Mesendoderm (in vitro differentiated cells): Measurements from ENCODE around the gene STAT3.

Source experiments
- DNase-seq: peaks from one replicate; pipeline ENCODE4 v3.0.0; 2013
- H2AK5ac ChIP-seq: 2 replicates; pipeline ENCODE4 v1.6.1; 2013; ENCODE audit warnings: low read length, inconsistent platforms
- H2BK120ac ChIP-seq: 2 replicates; pipeline ENCODE4 v1.6.1; 2013; ENCODE audit warnings: low read depth, mild to moderate bottlenecking, low read length, moderate library complexity, mixed read lengths
- H2BK15ac ChIP-seq: replicated peaks from 2 replicates; pipeline ENCODE4 v1.6.1; 2013; ENCODE audit warnings: low read depth, mild to moderate bottlenecking, moderate library complexity
- H2BK5ac ChIP-seq: 2 replicates; pipeline ENCODE4 v1.6.1; 2013; ENCODE audit warnings: low read length, inconsistent platforms
- H3K18ac ChIP-seq: 2 replicates; pipeline ENCODE4 v1.6.1; 2013; ENCODE audit warnings: mild to moderate bottlenecking, low read length, mixed read lengths
- H3K23ac ChIP-seq: one replicate; pipeline ENCODE4 v1.6.1; 2013; ENCODE audit warnings: low read length
- H3K27ac ChIP-seq: 2 replicates; pipeline ENCODE4 v1.5.1; 2013; ENCODE audit warnings: low read depth, mild to moderate bottlenecking, inconsistent platforms, low read length, moderate library complexity
- H3K27me3 ChIP-seq: 2 replicates; pipeline ENCODE4 v1.6.1; 2013; ENCODE audit warnings: low read length, control low read depth, mild to moderate bottlenecking, inconsistent platforms; ENCODE audit not compliant: insufficient read depth, poor library complexity
- H3K36me3 ChIP-seq: 2 replicates; pipeline ENCODE4 v1.6.1; 2013; ENCODE audit warnings: low read length, inconsistent platforms; ENCODE audit not compliant: control insufficient read depth, insufficient read depth
- H3K4ac ChIP-seq: one replicate; pipeline ENCODE4 v1.6.1; 2013; ENCODE audit warnings: low read depth, mild to moderate bottlenecking, low read length, moderate library complexity
- H3K4me1 ChIP-seq: 2 replicates; pipeline ENCODE4 v1.6.1; 2013; ENCODE audit warnings: low read depth, low read length, inconsistent platforms; ENCODE audit not compliant: control insufficient read depth
- H3K4me2 ChIP-seq: 2 replicates; pipeline ENCODE4 v1.6.1; 2013; ENCODE audit warnings: low read length
- H3K4me3 ChIP-seq: 2 replicates; pipeline ENCODE4 v1.5.1; 2013; ENCODE audit warnings: mild to moderate bottlenecking, low read length
- H3K56ac ChIP-seq: one replicate; pipeline ENCODE4 v1.6.1; 2013; ENCODE audit warnings: low read length
- H3K79me1 ChIP-seq: 2 replicates; pipeline ENCODE4 v1.6.1; 2013; ENCODE audit warnings: low read length, inconsistent platforms
- H3K79me2 ChIP-seq: 2 replicates; pipeline ENCODE4 v1.6.1; 2013; ENCODE audit warnings: mild to moderate bottlenecking, low read length; ENCODE audit not compliant: control insufficient read depth, insufficient read depth
- H3K9ac ChIP-seq: 2 replicates; pipeline ENCODE4 v1.6.1; 2013; ENCODE audit warnings: low read length, inconsistent platforms
- H4K5ac ChIP-seq: one replicate; pipeline ENCODE4 v1.6.1; 2013; ENCODE audit warnings: low read length
- H4K8ac ChIP-seq: one replicate; pipeline ENCODE4 v1.6.1; 2013; ENCODE audit warnings: low read depth, mild to moderate bottlenecking, control low read depth, low read length, moderate library complexity
- WGBS: extraction: QIAGEN DNeasy Blood & Tissue Kit; methylation state at CpG from one replicate; pipeline ENCODE4 v1.1.7; 2013; ENCODE audit warnings: low lambda C conversion rate, missing lambda C conversion rate; ENCODE audit not compliant: insufficient coverage; ENCODE audit errors: extremely low coverage; 5-methylcytosine and 5-hydroxymethylcytosine counted together

STAT3 gene

GRCh38 chr17:42342242-42343008 lies 45.8 kb downstream of the STAT3 start:
- no peak overlapping the region for H4K5ac ChIP-seq
- no CpG with 5 or more reads among the region's 9 CpGs for whole genome bisulfite sequencing
- no peak overlapping the region for H3K27ac ChIP-seq

DNA sequence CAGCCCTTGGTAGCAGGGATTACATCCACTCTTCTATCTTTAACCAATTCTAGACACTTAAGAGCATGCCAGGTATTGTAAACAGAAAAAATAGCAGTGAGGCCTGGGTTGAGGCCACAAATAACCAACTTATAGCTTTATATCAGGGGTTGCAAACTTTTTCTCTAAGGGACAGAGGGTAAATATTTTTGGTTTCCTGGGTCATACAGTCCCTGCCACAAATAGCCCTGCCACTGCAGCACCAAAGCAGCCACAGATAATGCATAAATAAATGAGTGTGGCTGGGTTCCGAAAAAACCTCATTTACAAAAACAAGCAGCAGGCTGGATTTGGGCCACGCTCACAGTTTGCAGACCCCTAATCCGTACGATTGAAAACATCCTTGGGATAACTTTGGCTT lies 46.7 kb downstream of the STAT3 start:
- no peak overlapping the region for H3K4ac ChIP-seq
- no peak overlapping the region for H3K27ac ChIP-seq
- H3K79me2 ChIP-seq = no peaks in the 10 kb centered on the region
- H3K4me1 ChIP-seq = no peaks in the 10 kb centered on the region
- H3K9ac ChIP-seq = no peak overlapping the region
- H2AK5ac ChIP-seq = no peak overlapping the region
- H2BK5ac ChIP-seq = no peak overlapping the region
- H3K56ac ChIP-seq = no peak overlapping the region
- H4K5ac ChIP-seq = no peak overlapping the region
- DNase-seq = no peak
- no peak overlapping the region for H3K23ac ChIP-seq
- no peak overlapping the region for H3K4me3 ChIP-seq
- H3K18ac ChIP-seq = no peak overlapping the region
- no peak overlapping the region for H3K4me2 ChIP-seq
- H4K8ac ChIP-seq = no peak overlapping the region
- peaks cover 2% of the 10 kb centered on the region for H3K36me3 ChIP-seq
- WGBS = no CpG with 5 or more reads among the region's 4 CpGs
- H2BK15ac ChIP-seq = no peak overlapping the region
- H3K79me1 ChIP-seq = no peaks in the 10 kb centered on the region
- no peak overlapping the region for H2BK120ac ChIP-seq
- no peaks in the 10 kb centered on the region for H3K27me3 ChIP-seq

More at GRCh38 chr17:42342242-42343008, 45.8 kb downstream of the STAT3 start:
- no peaks in the 10 kb centered on the region for H3K27me3 ChIP-seq
- no peak overlapping the region for H2AK5ac ChIP-seq
- H2BK5ac ChIP-seq = no peak overlapping the region
- peaks cover 2% of the 10 kb centered on the region for H3K36me3 ChIP-seq
- H3K56ac ChIP-seq = no peak overlapping the region
- no peak overlapping the region for H3K23ac ChIP-seq
- H3K9ac ChIP-seq = no peak overlapping the region
- no peak overlapping the region for H3K18ac ChIP-seq
- H4K8ac ChIP-seq = no peak overlapping the region
- H2BK15ac ChIP-seq = no peak overlapping the region
- no peak overlapping the region for H3K4me2 ChIP-seq
- DNase-seq = no peak
- H2BK120ac ChIP-seq = no peak overlapping the region
- H3K4me1 ChIP-seq = no peaks in the 10 kb centered on the region
- H3K4me3 ChIP-seq = no peak overlapping the region
- H3K79me1 ChIP-seq = no peaks in the 10 kb centered on the region
- no peaks in the 10 kb centered on the region for H3K79me2 ChIP-seq
- no peak overlapping the region for H3K4ac ChIP-seq

DNA sequence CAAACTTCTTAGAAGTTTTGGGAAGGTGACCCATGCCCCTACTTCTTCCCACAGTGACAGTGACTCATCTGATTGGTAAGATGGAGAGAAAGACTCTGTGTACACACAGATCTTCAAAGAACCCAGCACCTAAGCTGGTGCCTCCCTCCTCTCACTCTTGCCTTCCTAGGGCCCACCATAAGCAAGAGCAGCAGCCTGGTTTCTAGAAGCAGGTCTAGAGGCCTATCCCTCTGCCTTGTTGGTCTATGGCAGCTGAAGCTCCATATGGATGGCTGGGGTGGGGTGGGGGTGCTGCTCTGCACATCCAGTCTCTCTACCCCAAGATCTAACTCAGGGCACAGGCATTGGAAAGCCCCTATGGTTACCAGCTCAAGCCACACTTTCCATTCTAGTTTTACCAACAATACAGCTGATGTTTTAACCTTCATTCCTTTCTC lies 47.5 kb downstream of the STAT3 start:
- Histone ChIP-seq H3K27me3 (no peaks in the 10 kb centered on the region), H3K79me1 (no peaks in the 10 kb centered on the region), H3K4ac (no peak overlapping the region), H3K9ac (no peak overlapping the region), H3K27ac (no peak overlapping the region), H3K79me2 (no peaks in the 10 kb centered on the region), H3K18ac (no peak overlapping the region), H3K23ac (no peak overlapping the region), H4K5ac (no peak overlapping the region), H2AK5ac (no peak overlapping the region), H3K36me3 (peaks cover 2% of the 10 kb centered on the region), H2BK15ac (no peak overlapping the region), H2BK5ac (no peak overlapping the region), H3K4me2 (no peak overlapping the region), H3K4me1 (no peaks in the 10 kb centered on the region), H4K8ac (no peak overlapping the region), H2BK120ac (no peak overlapping the region), H3K4me3 (no peak overlapping the region), H3K56ac (no peak overlapping the region)
- DNase-seq = no peak

DNA sequence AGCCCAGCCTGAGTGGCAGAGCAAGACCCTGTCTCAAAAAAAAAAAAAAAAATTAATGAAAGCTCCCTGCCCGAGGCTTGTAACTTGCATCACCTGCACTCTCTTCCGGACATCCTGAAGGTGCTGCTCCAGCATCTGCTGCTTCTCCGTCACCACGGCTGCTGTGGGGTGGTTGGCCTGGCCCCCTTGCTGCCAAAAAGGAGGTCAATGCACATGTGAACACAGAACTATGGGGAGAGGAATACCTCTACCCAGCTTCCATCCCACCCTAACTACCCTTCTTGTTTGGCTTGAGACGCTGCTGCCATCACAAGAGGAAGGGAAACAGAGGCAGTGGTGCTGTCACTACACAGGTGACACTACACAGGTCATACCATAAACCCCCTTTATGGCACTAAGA lies 49.0 kb downstream of the STAT3 start:
- no peak overlapping the region for H2AK5ac ChIP-seq
- no peak overlapping the region for H4K5ac ChIP-seq
- H3K27ac ChIP-seq = no peak overlapping the region
- H3K18ac ChIP-seq = no peak overlapping the region
- no peaks in the 10 kb centered on the region for H3K27me3 ChIP-seq
- H3K4me3 ChIP-seq = no peak overlapping the region
- H3K79me2 ChIP-seq = no peaks in the 10 kb centered on the region
- H3K56ac ChIP-seq = no peak overlapping the region
- H3K4ac ChIP-seq = no peak overlapping the region
- H3K23ac ChIP-seq = no peak overlapping the region
- H2BK120ac ChIP-seq = no peak overlapping the region
- DNase-seq = no peak
- no CpG with 5 or more reads among the region's 5 CpGs for WGBS
- H3K9ac ChIP-seq = no peak overlapping the region
- no peak overlapping the region for H2BK15ac ChIP-seq
- no peak overlapping the region for H2BK5ac ChIP-seq
- no peaks in the 10 kb centered on the region for H3K4me1 ChIP-seq
- H3K4me2 ChIP-seq = no peak overlapping the region
- peaks cover 2% of the 10 kb centered on the region for H3K36me3 ChIP-seq
- no peaks in the 10 kb centered on the region for H3K79me1 ChIP-seq
- H4K8ac ChIP-seq = no peak overlapping the region

DNA sequence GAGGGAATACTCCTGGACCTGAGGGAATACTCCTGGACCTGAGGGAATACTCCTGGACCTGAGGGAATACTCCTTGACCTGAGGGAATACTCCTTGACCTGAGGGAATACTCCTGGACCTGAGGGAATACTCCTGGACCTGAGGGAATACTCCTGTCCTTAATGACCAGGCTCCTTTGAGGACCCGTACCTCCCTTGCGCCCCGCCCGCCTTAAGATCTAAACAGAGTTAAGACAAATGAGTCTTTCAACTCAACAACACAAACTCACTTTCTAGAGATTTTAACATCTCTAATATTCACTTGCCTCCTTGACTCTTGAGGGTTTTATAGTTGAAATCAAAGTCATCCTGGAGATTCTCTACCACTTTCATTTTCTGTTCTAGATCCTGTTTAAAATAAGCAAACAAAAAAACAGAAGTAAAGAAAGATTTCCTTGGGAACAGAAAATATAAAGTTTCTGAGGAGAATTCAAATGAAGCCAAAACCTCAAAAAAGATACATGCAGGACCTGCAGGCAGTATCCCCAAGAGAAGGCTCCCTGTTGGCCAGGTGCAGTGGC lies 49.7 kb downstream of the STAT3 start:
- Histone ChIP-seq H3K56ac (no peak overlapping the region), H3K18ac (no peak overlapping the region), H3K9ac (no peak overlapping the region), H3K27ac (no peak overlapping the region), H3K27me3 (no peaks in the 10 kb centered on the region), H2AK5ac (no peak overlapping the region), H3K4me3 (no peak overlapping the region), H3K4me1 (no peaks in the 10 kb centered on the region), H3K4ac (no peak overlapping the region), H3K79me2 (no peaks in the 10 kb centered on the region), H2BK15ac (no peak overlapping the region), H3K23ac (no peak overlapping the region), H3K4me2 (no peak overlapping the region), H4K5ac (no peak overlapping the region), H2BK5ac (no peak overlapping the region), H3K79me1 (no peaks in the 10 kb centered on the region), H4K8ac (no peak overlapping the region), H2BK120ac (no peak overlapping the region), H3K36me3 (peaks cover 4% of the 10 kb centered on the region)
- DNase-seq = no peak
- no CpG with 5 or more reads among the region's 4 CpGs for WGBS

GRCh38 chr17:42337442-42337841 lies 50.8 kb downstream of the STAT3 start:
- H3K79me2 ChIP-seq = no peaks in the 10 kb centered on the region

More at GRCh38 chr17:42337442-42337841, 50.8 kb downstream of the STAT3 start:
- H3K4me2 ChIP-seq = no peak overlapping the region
- no peak overlapping the region for H2BK15ac ChIP-seq
- no peak overlapping the region for H2AK5ac ChIP-seq
- H3K23ac ChIP-seq = no peak overlapping the region
- H3K79me1 ChIP-seq = no peaks in the 10 kb centered on the region
- H3K4ac ChIP-seq = no peak overlapping the region
- H3K18ac ChIP-seq = no peak overlapping the region
- no peak overlapping the region for H3K56ac ChIP-seq
- H3K4me1 ChIP-seq = no peaks in the 10 kb centered on the region
- H3K27ac ChIP-seq = no peak overlapping the region
- H4K8ac ChIP-seq = no peak overlapping the region
- H3K4me3 ChIP-seq = no peak overlapping the region
- no peak overlapping the region for H2BK5ac ChIP-seq
- no peak overlapping the region for H3K9ac ChIP-seq
- H3K27me3 ChIP-seq = no peaks in the 10 kb centered on the region
- H3K36me3 ChIP-seq = peaks cover 8% of the 10 kb centered on the region
- no peak overlapping the region for H4K5ac ChIP-seq
- WGBS = no CpG with 5 or more reads among the region's 15 CpGs
- no peak for DNase-seq
- H2BK120ac ChIP-seq = no peak overlapping the region
